Endothelial cell of umbilical vein (primary cell): ENCODE data around the gene TAB3. TPM values are rescaled to one million over a fixed set of nuclear protein-coding genes. Genes with fewer than 3 reads are reported as not detected.

ENCODE experiments used
- BruUV-seq: library from RNA; stranded (reverse); fragments of 400-500 nt; replicated peaks from 2 replicates; lab custom pipeline; 2021; lab: Mats Ljungman, UMichigan
- CTCF ChIA-PET: fragments of 300-600, 350-600 bp; sonication (Branson Sonifier 250); formaldehyde crosslinking; loops from one replicate; lab custom pipeline; 2021; ENCODE audit warnings: antibody characterized with exemption, inconsistent platforms; lab: Charles Lee
- POLR2A ChIA-PET: fragments of 300-600, 350-600 bp; sonication (Branson Sonifier 250); formaldehyde crosslinking; loops from one replicate; lab custom pipeline; 2021; ENCODE audit warnings: antibody characterized with exemption, inconsistent platforms; lab: Charles Lee
- DNase-seq: peaks from one replicate; pipeline ENCODE4 v3.0.0-alpha.2; 2011; ENCODE audit warnings: low read depth, low spot score
- FAIRE-seq: peaks from 2 replicates; lab custom pipeline; 2011; peaks lifted over from hg19 to GRCh38; lab: Jason Lieb, UNC
- H2AFZ ChIP-seq: 2 replicates; pipeline ENCODE4 v1.6.0; 2012; ENCODE audit warnings: low read depth, low read length, control low read depth, inconsistent platforms
- H3K27ac ChIP-seq: 2 replicates; pipeline ENCODE4 v1.5.1; 2011; ENCODE audit warnings: low read depth, mild to moderate bottlenecking, control low read depth, low read length, moderate library complexity; ENCODE audit not compliant: insufficient read depth
- H3K27me3 ChIP-seq, 2 experiments: 2 replicates each; pipeline versions ENCODE4 v1.6.0 to v1.6.1; 2011; ENCODE audit warnings: low read length in 2 of 2, mixed read lengths in 1 of 2; ENCODE audit not compliant: control insufficient read depth in 2 of 2, insufficient read depth in 2 of 2
- H3K36me3 ChIP-seq, 2 experiments: 2 replicates in 1 of 2; 3 replicates in 1 of 2; pipeline ENCODE4 v1.5.1; 2011; ENCODE audit warnings: low read length in 2 of 2, mild to moderate bottlenecking in 1 of 2, moderate library complexity in 1 of 2; ENCODE audit not compliant: control insufficient read depth in 2 of 2, insufficient read depth in 2 of 2; ENCODE audit errors: extremely low read depth in 1 of 2
- H3K4me1 ChIP-seq: 3 replicates; pipeline ENCODE4 v1.5.1; 2011; ENCODE audit warnings: mild to moderate bottlenecking, low read length; ENCODE audit not compliant: control insufficient read depth, insufficient read depth; ENCODE audit errors: extremely low read depth
- H3K4me2 ChIP-seq: 2 replicates; pipeline ENCODE4 v1.6.1; 2011; ENCODE audit warnings: low read length, control low read depth, mixed read lengths; ENCODE audit not compliant: insufficient read depth
- H3K4me3 ChIP-seq, 3 experiments: fragments of 200-600 bp in 1 of 3; sonication (generic), shearing (Covaris generic) in 1 of 3; replicated peaks in 1 of 3; 2 replicates each; pipeline ENCODE4 v1.5.1; 2011 to 2016; ENCODE audit warnings: control low read depth in 3 of 3, low read length in 3 of 3, mild to moderate bottlenecking in 2 of 3, inconsistent platforms in 1 of 3, low read depth in 1 of 3, moderate library complexity in 1 of 3; ENCODE audit not compliant: insufficient read depth in 1 of 3
- H3K79me2 ChIP-seq: 2 replicates; pipeline ENCODE4 v1.6.0; 2012; ENCODE audit warnings: low read length, inconsistent platforms; ENCODE audit not compliant: control insufficient read depth, insufficient read depth
- H3K9ac ChIP-seq: replicated peaks from 2 replicates; pipeline ENCODE3; 2011; ENCODE audit warnings: low read length, control low read depth; ENCODE audit not compliant: insufficient read depth; ENCODE audit errors: extremely low read depth
- H3K9me1 ChIP-seq: replicated peaks from 3 replicates; pipeline ENCODE4 v1.6.0; 2011; ENCODE audit warnings: mild to moderate bottlenecking, low read length; ENCODE audit not compliant: control insufficient read depth, insufficient read depth; ENCODE audit errors: extremely low read depth
- H3K9me3 ChIP-seq: replicated peaks from 2 replicates; pipeline ENCODE4 v1.5.1; 2012; ENCODE audit warnings: low read length, inconsistent platforms; ENCODE audit not compliant: control insufficient read depth, insufficient read depth
- H4K20me1 ChIP-seq: replicated peaks from 2 replicates; pipeline ENCODE3; 2011; ENCODE audit warnings: mild to moderate bottlenecking, low read length; ENCODE audit not compliant: control insufficient read depth, insufficient read depth; ENCODE audit errors: extremely low read depth
- EZH2 ChIP-seq: IDR thresholded peaks from 2 replicates; pipeline ENCODE4 v1.6.1; 2012; ENCODE audit warnings: borderline replicate concordance, low read depth, mild to moderate bottlenecking, moderate library complexity, low read length, inconsistent platforms; ENCODE audit not compliant: severe bottlenecking
- FOS ChIP-seq: IDR thresholded peaks from 2 replicates; pipeline ENCODE4 v1.6.1; 2011; ENCODE audit warnings: mild to moderate bottlenecking, low read length, moderate library complexity, borderline replicate concordance; ENCODE audit not compliant: insufficient read depth
- GATA2 ChIP-seq: IDR thresholded peaks from 2 replicates; pipeline ENCODE4 v1.7.0; 2011; ENCODE audit warnings: low read depth, mild to moderate bottlenecking, moderate library complexity, mixed read lengths, low read length; ENCODE audit not compliant: insufficient read length, insufficient read depth
- JUN ChIP-seq: IDR thresholded peaks from 2 replicates; pipeline ENCODE4 v1.6.1; 2011; ENCODE audit warnings: borderline replicate concordance, low read depth; ENCODE audit not compliant: insufficient read length, insufficient read depth
- MAX ChIP-seq: IDR thresholded peaks from 2 replicates; pipeline ENCODE4 v1.6.1; 2011; ENCODE audit not compliant: insufficient read depth, insufficient read length
- MYC ChIP-seq: IDR thresholded peaks from one replicate; pipeline ENCODE4 v1.6.1; 2011; ENCODE audit warnings: mild to moderate bottlenecking, low read depth, low read length
- POLR2A ChIP-seq: IDR thresholded peaks from 2 replicates; pipeline ENCODE4 v1.6.1; 2012; ENCODE audit warnings: low read depth, mild to moderate bottlenecking, control low read depth, low read length
- POLR2AphosphoS5 ChIP-seq: IDR thresholded peaks from 2 replicates; pipeline ENCODE4 v1.6.1; 2012; ENCODE audit warnings: low read depth, mild to moderate bottlenecking, control low read depth, low read length, moderate library complexity; ENCODE audit not compliant: insufficient read depth
- dilution Hi-C: fragments of 300-500 bp; cut with MboI; formaldehyde crosslinking; loops from one replicate; pipeline ENCODE4 v1.15.0; 2019; ENCODE audit warnings: low sequenced_read_pairs; ENCODE audit not compliant: extremely low pct_ligation_motif_present
- intact Hi-C: fragments of 100-400 bp; cut with micrococcal nuclease; formaldehyde crosslinking; loops from one replicate; pipeline ENCODE4 v1.10.0; 2022
- polyA plus RNA-seq, 4 experiments: library from polyadenylated mRNA; depleted of rRNA in 3 of 4; stranded (reverse) in 3 of 4; unstranded in 1 of 4; fragments of >200 nt; gene quantifications; 2 replicates each; pipeline versions ENCODE4 v1.2.1 to v1.2.3, GENCODE V29; 2011 to 2012; ENCODE audit warnings: missing spikeins in 1 of 4
- total RNA-seq: library from RNA; stranded (reverse); gene quantifications from 2 replicates; pipeline ENCODE4 v1.2.3, GENCODE V29; 2021
- TF ChIP-seq, protein P1 (sequence below), 2 donors: IDR thresholded peaks; 1 replicate in 1 of 2; 2 replicates in 1 of 2; pipeline ENCODE4 v1.5.1; 2011; ENCODE audit warnings: low read length in 2 of 2, mild to moderate bottlenecking in 2 of 2, moderate library complexity in 2 of 2, control low read depth in 1 of 2, inconsistent platforms in 1 of 2, low read depth in 1 of 2; ENCODE audit not compliant: insufficient read depth in 1 of 2; ENCODE audit errors: extremely low read depth in 1 of 2

Gene TAB3
- total and polyA plus RNA-seq, 2 donors (not counting 3 experiments of a cell fraction or from before 2014, with no cell fraction given), result 11.5 to 11.7 TPM

- TF ChIP-seq POLR2AphosphoS5 (no peak), GATA2 (no peak), MYC (no peak), FOS (no peak), POLR2A (no peak)
- TF ChIP-seq, protein P1, sequence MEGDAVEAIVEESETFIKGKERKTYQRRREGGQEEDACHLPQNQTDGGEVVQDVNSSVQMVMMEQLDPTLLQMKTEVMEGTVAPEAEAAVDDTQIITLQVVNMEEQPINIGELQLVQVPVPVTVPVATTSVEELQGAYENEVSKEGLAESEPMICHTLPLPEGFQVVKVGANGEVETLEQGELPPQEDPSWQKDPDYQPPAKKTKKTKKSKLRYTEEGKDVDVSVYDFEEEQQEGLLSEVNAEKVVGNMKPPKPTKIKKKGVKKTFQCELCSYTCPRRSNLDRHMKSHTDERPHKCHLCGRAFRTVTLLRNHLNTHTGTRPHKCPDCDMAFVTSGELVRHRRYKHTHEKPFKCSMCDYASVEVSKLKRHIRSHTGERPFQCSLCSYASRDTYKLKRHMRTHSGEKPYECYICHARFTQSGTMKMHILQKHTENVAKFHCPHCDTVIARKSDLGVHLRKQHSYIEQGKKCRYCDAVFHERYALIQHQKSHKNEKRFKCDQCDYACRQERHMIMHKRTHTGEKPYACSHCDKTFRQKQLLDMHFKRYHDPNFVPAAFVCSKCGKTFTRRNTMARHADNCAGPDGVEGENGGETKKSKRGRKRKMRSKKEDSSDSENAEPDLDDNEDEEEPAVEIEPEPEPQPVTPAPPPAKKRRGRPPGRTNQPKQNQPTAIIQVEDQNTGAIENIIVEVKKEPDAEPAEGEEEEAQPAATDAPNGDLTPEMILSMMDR (IDR thresholded peaks at IDR 0.05; ENCODE audit: extremely low read depth in 1 of 2, insufficient read depth in 1 of 2, low read depth in 1 of 2, low read length in 2 of 2), result no peak
- Histone ChIP-seq H3K4me1 (no peaks in the 10 kb centered on the region), H3K27me3 (no peaks in the 10 kb centered on the region), H3K27ac (no peak overlapping the region), H3K36me3 (no peaks in the 10 kb centered on the region), H4K20me1 (no peaks in the 10 kb centered on the region), H3K9me1 (no peaks in the 10 kb centered on the region), H3K9me3 (no peaks in the 10 kb centered on the region), H3K4me2 (no peak overlapping the region), H3K9ac (no peak overlapping the region), H3K4me3 (no peak overlapping the region), H2AFZ (no peak overlapping the region), H3K79me2 (no peaks in the 10 kb centered on the region)
- DNase-seq, result no peak
- no peak for FAIRE-seq
- dilution Hi-C loops (no loop called here), intact Hi-C loops (no loop called here)
- CTCF ChIA-PET, result no interaction called here
- POLR2A ChIA-PET, result no interaction called here
- no TSS peak for BruUV-seq
Observed at GRCh38 chrX:30819080-30819479, 70.0 kb downstream of the TAB3 start.

DNA sequence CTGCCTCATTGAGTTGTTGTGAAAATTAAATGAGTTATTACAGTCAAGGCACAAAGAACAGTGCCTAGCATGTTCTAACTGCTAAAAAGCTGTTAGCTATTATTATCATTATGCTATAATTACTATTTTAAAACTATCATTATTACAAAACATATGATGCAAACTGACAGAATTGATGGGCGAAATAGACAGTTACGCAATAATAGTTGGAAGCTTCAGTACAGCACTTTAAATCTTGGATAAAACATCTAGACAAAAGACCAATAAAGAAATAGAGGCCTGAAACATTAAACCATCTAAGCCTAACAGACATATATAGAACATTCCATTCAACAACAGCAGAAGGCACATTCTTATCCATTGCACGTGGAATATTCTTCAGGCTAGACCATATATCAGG is 73.0 kb downstream of the TAB3 start:
- Histone ChIP-seq H3K9me3 (no peaks in the 10 kb centered on the region), H4K20me1 (no peaks in the 10 kb centered on the region), H2AFZ (no peak overlapping the region), H3K27ac (no peak overlapping the region), H3K4me3 (no peak overlapping the region), H3K4me2 (no peak overlapping the region), H3K36me3 (no peaks in the 10 kb centered on the region), H3K27me3 (no peaks in the 10 kb centered on the region), H3K4me1 (no peaks in the 10 kb centered on the region), H3K79me2 (no peaks in the 10 kb centered on the region), H3K9ac (no peak overlapping the region), H3K9me1 (no peaks in the 10 kb centered on the region)
- FAIRE-seq (no peak), DNase-seq (no peak)
- BruUV-seq, result no TSS peak
- CTCF ChIA-PET, result no interaction called here
- dilution Hi-C loops (no loop called here), intact Hi-C loops (no loop called here)
- POLR2A ChIA-PET, result no interaction called here
- no peak for TF ChIP-seq MYC
- no peak for TF ChIP-seq JUN
- TF ChIP-seq, protein P1 (IDR thresholded peaks at IDR 0.05; ENCODE audit: extremely low read depth in 1 of 2, insufficient read depth in 1 of 2, low read depth in 1 of 2, low read length in 2 of 2), result no peak
- no peak for TF ChIP-seq MAX
- TF ChIP-seq FOS, result no peak
- TF ChIP-seq GATA2, result no peak
- TF ChIP-seq POLR2A, result no peak
- TF ChIP-seq POLR2AphosphoS5, result no peak
- no peak for TF ChIP-seq EZH2
